ENCODE results near the gene ITGA5. TPM values are rescaled to one million over a fixed set of nuclear protein-coding genes. Genes with fewer than 3 reads are reported as not detected.

Gene ITGA5
- total RNA-seq, 2 donors from 2014 or later = 28.5 to 49.1 TPM

- DNase-seq (no peak), ATAC-seq (no peak)
- Histone ChIP-seq H3K27me3 (no peaks in the 10 kb centered on the region), H3K36me3 (replicated peaks in 1 of 2; ENCODE audit: insufficient read depth in 1 of 2, low read depth in 2 of 2) (peaks cover 0 to 6% of the 10 kb centered on the region in 2 donors), H3K4me3 (no peak overlapping the region), H3K9me3 (no peaks in the 10 kb centered on the region), H3K4me1 (no peaks in the 10 kb centered on the region), H3K27ac (no peak overlapping the region)
- intact Hi-C loops (cut with DNase I) = no loop called here
- WGBS, 2 donors = 71 to 95% methylated on average over 1 of the region's 1 CpG
- no peak for TF ChIP-seq POLR2A (IDR thresholded peaks at IDR 0.05)
- TF ChIP-seq CTCF (IDR thresholded peaks at IDR 0.05) = no peak
Measured at GRCh38 chr12:54394986-54395385, 24.1 kb downstream of the ITGA5 start.

- 15 to 16% methylated on average over 4 of the region's 4 CpGs for WGBS, 2 donors
- ATAC-seq (peak; percentile 45), DNase-seq (peak; percentile 46 to 59 (median 54))
- H3K4me3 ChIP-seq = no peak overlapping the region
- TF ChIP-seq CTCF (IDR thresholded peaks at IDR 0.05) (peak; percentile 49 to 65 (median 55)), POLR2A (IDR thresholded peaks at IDR 0.05) (no peak)
- no peaks in the 10 kb centered on the region for H3K9me3 ChIP-seq
- H3K4me1 ChIP-seq = no peaks in the 10 kb centered on the region
- intact Hi-C loops (cut with DNase I) = no loop called here
- peaks cover 0 to 6% of the 10 kb centered on the region in 2 donors for H3K36me3 ChIP-seq (replicated peaks in 1 of 2; ENCODE audit: insufficient read depth in 1 of 2, low read depth in 2 of 2)
- no peak overlapping the region for H3K27ac ChIP-seq
- H3K27me3 ChIP-seq = no peaks in the 10 kb centered on the region
Measured at GRCh38 chr12:54394281-54394719, 24.8 kb downstream of the ITGA5 start.

GRCh38 chr12:54393743-54394142 is 25.3 kb downstream of the ITGA5 start:
- no peak for ATAC-seq
- TF ChIP-seq POLR2A (IDR thresholded peaks at IDR 0.05) = no peak
- TF ChIP-seq CTCF (IDR thresholded peaks at IDR 0.05) = no peak
- WGBS, 2 donors = 51 to 73% methylated on average over 3 of the region's 3 CpGs

GRCh38 chr12:54393207-54393609 is 25.9 kb downstream of the ITGA5 start:
- Histone ChIP-seq H3K36me3 (replicated peaks in 1 of 2; ENCODE audit: insufficient read depth in 1 of 2, low read depth in 2 of 2) (peaks cover 0 to 5% of the 10 kb centered on the region in 2 donors), H3K4me1 (no peaks in the 10 kb centered on the region), H3K4me3 (no peak overlapping the region), H3K9me3 (no peaks in the 10 kb centered on the region), H3K27ac (no peak overlapping the region), H3K27me3 (no peaks in the 10 kb centered on the region)
- ATAC-seq (no peak), DNase-seq (no peak)
- 53 to 62% methylated on average over 6 of the region's 6 CpGs for WGBS, 2 donors
- intact Hi-C loops (cut with DNase I) = no loop called here
- TF ChIP-seq POLR2A (IDR thresholded peaks at IDR 0.05) (no peak), CTCF (IDR thresholded peaks at IDR 0.05) (no peak)

More at GRCh38 chr12:54393743-54394142, 25.3 kb downstream of the ITGA5 start:
- Histone ChIP-seq H3K27ac (no peak overlapping the region), H3K27me3 (no peaks in the 10 kb centered on the region), H3K9me3 (no peaks in the 10 kb centered on the region), H3K4me3 (no peak overlapping the region), H3K4me1 (no peaks in the 10 kb centered on the region), H3K36me3 (replicated peaks in 1 of 2; ENCODE audit: insufficient read depth in 1 of 2, low read depth in 2 of 2) (peaks cover 0 to 6% of the 10 kb centered on the region in 2 donors)
- intact Hi-C loops (cut with DNase I) = no loop called here
- no peak for DNase-seq

GRCh38 chr12:54392485-54393206 is 26.4 kb downstream of the ITGA5 start:
- H3K27me3 ChIP-seq = no peaks in the 10 kb centered on the region
- TF ChIP-seq POLR2A (IDR thresholded peaks at IDR 0.05) = no peak
- TF ChIP-seq CTCF (IDR thresholded peaks at IDR 0.05) = no peak
- 79 to 81% methylated on average over 8 of the region's 8 CpGs for whole genome bisulfite sequencing, 2 donors
- DNase-seq = no peak
- H3K4me1 ChIP-seq = no peaks in the 10 kb centered on the region
- H3K9me3 ChIP-seq = no peaks in the 10 kb centered on the region
- no peak overlapping the region for H3K4me3 ChIP-seq
- ATAC-seq = no peak
- intact Hi-C loops (cut with DNase I) = no loop called here
- H3K36me3 ChIP-seq (replicated peaks in 1 of 2; ENCODE audit: insufficient read depth in 1 of 2, low read depth in 2 of 2) = peaks cover 0 to 2% of the 10 kb centered on the region in 2 donors
- no peak overlapping the region for H3K27ac ChIP-seq

Measured in body of pancreas (tissue), 4 donors.